Testis (tissue), 3 donors: ENCODE data around the gene ARL6IP4. TPM values are rescaled to one million over a fixed set of nuclear protein-coding genes. Genes with fewer than 3 reads are reported as not detected.
A peak's percentile ranks its signal among the peaks of the same experiment; 100 is the strongest.

ENCODE experiments used
- DNase-seq: peaks from one replicate; pipeline ENCODE4 v3.0.0-alpha.2; 2019
- H3K27ac ChIP-seq, 2 donors: fragments of 200-600 bp; sonication (generic); one replicate each; pipeline ENCODE4 v1.5.1; 2019
- H3K27me3 ChIP-seq: fragments of 200-600 bp; sonication (generic); one replicate; pipeline ENCODE4 v1.5.1; 2019
- H3K36me3 ChIP-seq: fragments of 200-600 bp; sonication (generic); one replicate; pipeline ENCODE4 v1.5.1; 2017; ENCODE audit warnings: low read depth; ENCODE audit errors: missing control alignments
- H3K4me1 ChIP-seq: fragments of 200-600 bp; sonication (generic); one replicate; pipeline ENCODE4 v1.5.1; 2019
- H3K4me3 ChIP-seq, 2 donors: fragments of 200-600 bp; sonication (generic); one replicate each; pipeline ENCODE4 v1.5.1; 2017 to 2019
- H3K9me3 ChIP-seq: fragments of 200-600 bp; sonication (generic); one replicate; pipeline ENCODE4 v1.5.1; 2017
- POLR2A ChIP-seq: fragments of 450-650 bp; IDR thresholded peaks from one replicate; pipeline ENCODE4 v1.6.1; 2017; ENCODE audit warnings: antibody characterized with exemption, mild to moderate bottlenecking, moderate library complexity
- WGBS, 2 donors: methylation state at CpG; one replicate each; pipeline ENCODE4 v1.1.5; 2018; 5-methylcytosine and 5-hydroxymethylcytosine counted together
- intact Hi-C: fragments of 100-400 bp; cut with DNase I; formaldehyde crosslinking; loops from one replicate; pipeline ENCODE4 v1.15.1; 2023; ENCODE audit warnings: low total_unique reads
- polyA plus RNA-seq: library from polyadenylated mRNA; stranded (reverse); fragments of 350-450 nt; fragmentation: Illumina TruSeq; extraction: RNeasy Lipid Tissue Mini Kit (QIAGEN cat#74804); gene quantifications from one replicate; pipeline ENCODE4 v1.2.3, GENCODE V29; 2014; ENCODE audit warnings: low read depth, low replicate concordance; ENCODE audit not compliant: insufficient read depth
- total RNA-seq, 2 donors: library from RNA; depleted of rRNA; stranded (reverse); fragments of >200 nt; gene quantifications; one replicate each; pipeline ENCODE4 v1.2.3, GENCODE V29; 2016
- TF ChIP-seq, protein P1 (sequence below), 3 experiments: fragments of 450-650 bp in 2 of 3; fragments of 200-600 bp in 1 of 3; sonication (generic) in 1 of 3; IDR thresholded peaks; one replicate each; pipeline ENCODE4 v1.5.1; 2016 to 2019; ENCODE audit warnings: antibody characterized with exemption in 3 of 3, mild to moderate bottlenecking in 2 of 3, moderate library complexity in 1 of 3

Gene ARL6IP4
- total and polyA plus RNA-seq, 3 donors from 2014 or later, result 169 to 210 (median 190) TPM

DNA sequence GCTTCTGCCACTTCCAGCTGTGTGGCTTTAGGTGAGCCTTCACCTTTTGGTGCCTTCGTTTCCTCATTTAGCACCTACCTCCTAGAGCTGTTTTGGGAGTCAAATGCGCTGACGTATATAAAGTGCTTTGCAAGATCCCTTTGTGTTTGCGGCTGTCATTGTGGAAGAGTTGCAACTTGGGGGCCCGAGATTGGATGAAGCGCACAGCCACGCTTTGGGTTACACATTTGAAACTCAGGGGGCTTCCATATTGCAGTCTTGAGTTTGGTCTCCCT is 636 bp upstream of the ARL6IP4 start:
- 4% methylated on average over 7 of the region's 7 CpGs for WGBS, 2 donors
- no peak for TF ChIP-seq POLR2A
- TF ChIP-seq, protein P1, sequence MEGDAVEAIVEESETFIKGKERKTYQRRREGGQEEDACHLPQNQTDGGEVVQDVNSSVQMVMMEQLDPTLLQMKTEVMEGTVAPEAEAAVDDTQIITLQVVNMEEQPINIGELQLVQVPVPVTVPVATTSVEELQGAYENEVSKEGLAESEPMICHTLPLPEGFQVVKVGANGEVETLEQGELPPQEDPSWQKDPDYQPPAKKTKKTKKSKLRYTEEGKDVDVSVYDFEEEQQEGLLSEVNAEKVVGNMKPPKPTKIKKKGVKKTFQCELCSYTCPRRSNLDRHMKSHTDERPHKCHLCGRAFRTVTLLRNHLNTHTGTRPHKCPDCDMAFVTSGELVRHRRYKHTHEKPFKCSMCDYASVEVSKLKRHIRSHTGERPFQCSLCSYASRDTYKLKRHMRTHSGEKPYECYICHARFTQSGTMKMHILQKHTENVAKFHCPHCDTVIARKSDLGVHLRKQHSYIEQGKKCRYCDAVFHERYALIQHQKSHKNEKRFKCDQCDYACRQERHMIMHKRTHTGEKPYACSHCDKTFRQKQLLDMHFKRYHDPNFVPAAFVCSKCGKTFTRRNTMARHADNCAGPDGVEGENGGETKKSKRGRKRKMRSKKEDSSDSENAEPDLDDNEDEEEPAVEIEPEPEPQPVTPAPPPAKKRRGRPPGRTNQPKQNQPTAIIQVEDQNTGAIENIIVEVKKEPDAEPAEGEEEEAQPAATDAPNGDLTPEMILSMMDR (IDR thresholded peaks at IDR 0.05), result no peak
- intact Hi-C loops, result loop anchor here (5.0 to 10.0 kb wide), 2 partner anchors 165 to 252 kb away; partner anchors contain the start of genes MPHOSPH9 and MTRFR
- H3K36me3 ChIP-seq, result no peaks in the 10 kb centered on the region
- DNase-seq, result no peak
- H3K27me3 ChIP-seq, result no peaks in the 10 kb centered on the region
- peaks cover 56% of the 10 kb centered on the region for H3K4me1 ChIP-seq
- peak overlapping the region; percentile 94 to 97 for H3K4me3 ChIP-seq
- no peaks in the 10 kb centered on the region for H3K9me3 ChIP-seq
- H3K27ac ChIP-seq, result peak overlapping the region in 1 of 2 donors; percentile 92

DNA sequence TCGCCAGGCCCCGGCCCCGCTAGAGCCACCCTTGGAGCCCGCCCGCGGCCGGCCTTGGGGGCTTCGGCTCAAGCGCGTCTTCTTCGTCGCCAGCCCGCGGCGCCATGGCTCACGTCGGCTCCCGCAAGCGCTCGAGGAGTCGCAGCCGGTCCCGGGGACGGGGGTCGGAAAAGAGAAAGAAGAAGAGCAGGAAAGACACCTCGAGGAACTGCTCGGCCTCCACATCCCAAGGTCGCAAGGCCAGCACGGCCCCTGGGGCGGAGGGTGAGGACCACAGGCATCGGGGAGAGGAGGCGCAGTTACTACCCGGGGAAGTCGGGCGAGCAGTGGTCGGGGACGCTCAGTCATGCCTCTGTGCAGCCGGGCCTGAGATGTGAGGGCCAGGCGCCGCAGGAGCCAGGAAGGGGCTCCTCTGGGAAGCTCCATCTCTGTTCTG is 573 bp downstream of the ARL6IP4 start:
- TF ChIP-seq, protein P1 (IDR thresholded peaks at IDR 0.05), result no peak
- TF ChIP-seq POLR2A, result no peak
- Histone ChIP-seq H3K4me1 (peaks cover 63% of the 10 kb centered on the region), H3K9me3 (no peaks in the 10 kb centered on the region), H3K4me3 (peak overlapping the region; percentile 94 to 97), H3K36me3 (no peaks in the 10 kb centered on the region), H3K27ac (peak overlapping the region; percentile 89 to 92), H3K27me3 (no peaks in the 10 kb centered on the region)
- intact Hi-C loops, result loop anchor here (5.0 to 10.0 kb wide), 2 partner anchors 164 to 251 kb away; partner anchors contain the start of genes MPHOSPH9 and MTRFR
- 0 to 1% methylated on average over 10 to 40 of the region's 40 CpGs for WGBS, 2 donors
- peak; percentile 31 for DNase-seq

DNA sequence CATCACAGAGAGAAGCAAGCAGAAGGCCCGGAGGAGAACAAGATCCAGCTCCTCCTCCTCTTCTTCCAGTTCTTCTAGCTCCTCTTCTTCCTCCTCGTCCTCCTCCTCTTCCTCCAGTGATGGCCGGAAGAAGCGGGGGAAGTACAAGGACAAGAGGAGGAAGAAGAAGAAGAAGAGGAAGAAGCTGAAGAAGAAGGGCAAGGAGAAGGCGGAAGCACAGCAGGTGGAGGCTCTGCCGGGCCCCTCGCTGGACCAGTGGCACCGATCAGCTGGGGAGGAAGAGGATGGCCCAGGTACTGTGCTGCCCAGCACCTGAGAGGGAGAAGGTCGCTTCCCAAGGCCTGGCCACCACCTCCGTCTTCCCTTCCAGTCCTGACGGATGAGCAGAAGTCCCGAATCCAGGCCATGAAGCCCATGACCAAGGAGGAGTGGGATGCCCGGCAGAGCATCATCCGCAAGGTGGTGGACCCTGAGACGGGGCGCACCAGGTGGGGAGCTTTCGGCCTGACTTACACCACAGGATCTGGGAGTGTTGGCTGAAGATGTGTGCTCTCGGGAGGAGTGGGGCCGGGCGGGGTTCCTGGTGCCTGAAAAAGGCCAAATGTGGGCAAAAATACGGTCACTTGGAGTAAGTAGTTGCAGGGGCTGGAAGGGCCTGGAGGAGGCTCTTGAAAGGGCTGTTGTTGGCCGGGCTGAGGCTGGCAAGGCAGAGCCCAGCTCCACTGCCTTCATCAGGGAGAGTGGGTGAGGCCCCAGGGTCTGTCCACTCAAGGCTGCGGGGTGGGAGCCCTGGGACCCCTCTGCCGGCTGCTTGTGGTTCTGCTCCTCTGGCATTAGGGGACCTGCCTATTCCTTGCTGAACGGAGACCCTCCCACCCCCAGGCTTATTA is 1.4 kb downstream of the ARL6IP4 start:
- H3K27me3 ChIP-seq, result no peaks in the 10 kb centered on the region
- intact Hi-C loops, result loop anchor here (5.0 to 10.0 kb wide), 2 partner anchors 163 to 250 kb away; partner anchors contain the start of genes MPHOSPH9 and MTRFR
- H3K36me3 ChIP-seq, result no peaks in the 10 kb centered on the region
- no peaks in the 10 kb centered on the region for H3K9me3 ChIP-seq
- no peak for TF ChIP-seq POLR2A
- TF ChIP-seq, protein P1 (IDR thresholded peaks at IDR 0.05), result no peak
- WGBS, 2 donors, result 51 to 62% methylated on average over 22 to 25 of the region's 25 CpGs
- H3K4me1 ChIP-seq, result peaks cover 55% of the 10 kb centered on the region
- H3K4me3 ChIP-seq, result peak overlapping the region; percentile 94 to 97
- H3K27ac ChIP-seq, result peak overlapping the region; percentile 89 to 92
- no peak for DNase-seq

DNA sequence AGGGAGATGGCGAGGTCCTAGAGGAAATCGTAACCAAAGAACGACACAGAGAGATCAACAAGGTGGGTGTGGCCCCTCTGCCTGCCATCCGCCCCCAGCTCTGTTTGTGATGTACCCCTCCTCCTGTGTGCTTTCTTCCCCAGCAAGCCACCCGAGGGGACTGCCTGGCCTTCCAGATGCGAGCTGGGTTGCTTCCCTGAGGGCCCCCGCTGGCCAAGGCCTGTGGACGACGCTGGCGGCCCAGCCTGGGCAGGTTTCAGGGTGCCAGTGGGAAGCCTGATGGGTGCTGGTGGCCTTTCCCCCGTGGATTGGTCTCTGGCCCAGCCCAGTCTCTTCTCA is 2.0 kb downstream of the ARL6IP4 start:
- H3K9me3 ChIP-seq, result no peaks in the 10 kb centered on the region
- DNase-seq, result no peak
- no peaks in the 10 kb centered on the region for H3K27me3 ChIP-seq
- TF ChIP-seq, protein P1 (IDR thresholded peaks at IDR 0.05), result no peak
- TF ChIP-seq POLR2A, result no peak
- peaks cover 55% of the 10 kb centered on the region for H3K4me1 ChIP-seq
- peak overlapping the region; percentile 39 to 70 for H3K27ac ChIP-seq
- H3K36me3 ChIP-seq, result no peaks in the 10 kb centered on the region
- WGBS, 2 donors, result 72 to 94% methylated on average over 3 to 11 of the region's 11 CpGs
- intact Hi-C loops, result loop anchor here (5.0 to 10.0 kb wide), 2 partner anchors 162 to 250 kb away; partner anchors contain the start of genes MPHOSPH9 and MTRFR
- H3K4me3 ChIP-seq, result no peak overlapping the region
